PC-3 (cell line): Measurements from ENCODE around the gene RALGPS1.

ENCODE experiments used
- EZH2 ChIP-seq: fragments of 300-600 bp; sonication (generic); IDR thresholded peaks from one replicate; pipeline ENCODE4 v1.6.1; 2017; ENCODE audit warnings: antibody characterized with exemption, mild to moderate bottlenecking, low read length; ENCODE audit not compliant: unreplicated experiment
- EZH2phosphoT487 ChIP-seq: fragments of 300-600 bp; sonication (generic); IDR thresholded peaks from 2 replicates; pipeline ENCODE4 v1.6.1; 2018; ENCODE audit warnings: mild to moderate bottlenecking, antibody characterized with exemption, low read length, borderline replicate concordance
- TF ChIP-seq, protein P1 (sequence below): fragments of 300-600 bp; sonication (generic); conservative IDR thresholded peaks from 2 replicates; pipeline ENCODE4 v1.5.1; 2017; ENCODE audit warnings: antibody characterized with exemption, low read depth, mild to moderate bottlenecking, low read length

DNA sequence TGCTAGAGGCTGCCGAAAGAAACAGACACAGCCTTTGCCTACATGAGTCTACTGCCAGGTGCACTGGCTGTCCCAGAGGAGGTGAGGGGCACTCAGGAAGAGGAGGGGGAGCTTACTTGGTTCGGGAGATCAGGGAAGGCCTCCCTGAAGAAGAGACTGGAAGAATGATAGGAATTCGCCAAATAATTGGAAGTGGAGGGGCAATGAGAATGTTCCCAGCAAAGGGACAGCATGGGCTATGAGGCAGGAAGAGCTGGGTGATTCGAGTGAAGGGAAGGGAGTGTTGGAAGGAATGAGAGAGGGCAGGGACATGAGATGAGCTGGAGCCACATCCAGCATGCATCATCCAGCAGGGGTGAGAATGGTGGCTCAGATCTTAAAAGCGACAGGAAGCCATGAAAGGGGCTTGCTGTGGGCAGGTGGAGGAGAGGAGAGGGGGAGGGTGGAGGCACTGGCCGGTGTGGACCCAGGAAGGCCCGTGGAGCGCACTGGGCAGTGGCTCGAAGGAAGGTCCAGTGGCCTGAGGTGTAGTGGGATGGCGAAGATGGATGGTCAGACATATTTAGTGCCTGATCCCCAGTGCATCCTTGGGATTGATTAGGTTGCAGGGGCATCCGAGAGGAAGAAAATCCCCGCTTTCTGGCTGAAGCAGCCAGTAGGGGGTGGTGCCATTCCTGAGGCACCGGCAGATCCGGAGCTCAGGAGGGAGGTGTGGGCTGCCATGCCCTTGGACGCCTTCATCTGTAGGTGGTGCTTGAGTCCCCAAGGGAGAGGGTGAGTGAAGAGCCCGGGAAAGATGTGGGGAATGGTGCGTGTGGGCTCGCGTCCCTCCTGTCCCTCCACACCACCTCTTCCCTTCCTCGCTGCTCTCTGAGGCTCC is 296.5 kb downstream of the RALGPS1 start:
- TF ChIP-seq, protein P1, sequence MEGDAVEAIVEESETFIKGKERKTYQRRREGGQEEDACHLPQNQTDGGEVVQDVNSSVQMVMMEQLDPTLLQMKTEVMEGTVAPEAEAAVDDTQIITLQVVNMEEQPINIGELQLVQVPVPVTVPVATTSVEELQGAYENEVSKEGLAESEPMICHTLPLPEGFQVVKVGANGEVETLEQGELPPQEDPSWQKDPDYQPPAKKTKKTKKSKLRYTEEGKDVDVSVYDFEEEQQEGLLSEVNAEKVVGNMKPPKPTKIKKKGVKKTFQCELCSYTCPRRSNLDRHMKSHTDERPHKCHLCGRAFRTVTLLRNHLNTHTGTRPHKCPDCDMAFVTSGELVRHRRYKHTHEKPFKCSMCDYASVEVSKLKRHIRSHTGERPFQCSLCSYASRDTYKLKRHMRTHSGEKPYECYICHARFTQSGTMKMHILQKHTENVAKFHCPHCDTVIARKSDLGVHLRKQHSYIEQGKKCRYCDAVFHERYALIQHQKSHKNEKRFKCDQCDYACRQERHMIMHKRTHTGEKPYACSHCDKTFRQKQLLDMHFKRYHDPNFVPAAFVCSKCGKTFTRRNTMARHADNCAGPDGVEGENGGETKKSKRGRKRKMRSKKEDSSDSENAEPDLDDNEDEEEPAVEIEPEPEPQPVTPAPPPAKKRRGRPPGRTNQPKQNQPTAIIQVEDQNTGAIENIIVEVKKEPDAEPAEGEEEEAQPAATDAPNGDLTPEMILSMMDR = no peak
- no peak for TF ChIP-seq EZH2
- no peak for TF ChIP-seq EZH2phosphoT487
